GM18517 (cell line): ENCODE results near the gene RPRM.
"Not testable (repeated sequence)": the region's sequence is repeated elsewhere in the genome, so short reads cannot be mapped to it uniquely, and the experiment has no call there.

Experiments
- ATAC-seq: cut with Tn5 transposase; IDR thresholded peaks from one replicate; pipeline ENCODE4 v1.9.1; 2021; ENCODE audit warnings: mild to moderate bottlenecking, moderate library complexity; ENCODE audit not compliant: unreplicated experiment

The RPRM gene

GRCh38 chr2:153461453-153461852, 17.1 kb downstream of the RPRM start:
- ATAC-seq = no peak

- ATAC-seq = no peak
Measured at GRCh38 chr2:153455861-153456260, 22.7 kb downstream of the RPRM start.

- ATAC-seq = no peak
Measured at GRCh38 chr2:153455403-153455802, 23.2 kb downstream of the RPRM start.

GRCh38 chr2:153451611-153452010, 27.0 kb downstream of the RPRM start:
- no peak for ATAC-seq

- ATAC-seq = no peak
Measured at GRCh38 chr2:153443106-153443505, 35.5 kb downstream of the RPRM start.

- ATAC-seq = not testable (repeated sequence)
Measured at GRCh38 chr2:153442616-153443015, 35.9 kb downstream of the RPRM start.

GRCh38 chr2:153440090-153440489, 38.5 kb downstream of the RPRM start:
- ATAC-seq = not testable (repeated sequence)

- ATAC-seq = no peak
Measured at GRCh38 chr2:153433403-153433802, 45.2 kb downstream of the RPRM start.

- ATAC-seq = no peak
Measured at GRCh38 chr2:153432381-153432780, 46.2 kb downstream of the RPRM start.

GRCh38 chr2:153431114-153431513, 47.4 kb downstream of the RPRM start:
- ATAC-seq = no peak
